ENCODE measurements around the gene IMPG2.

IMPG2 gene

DNA sequence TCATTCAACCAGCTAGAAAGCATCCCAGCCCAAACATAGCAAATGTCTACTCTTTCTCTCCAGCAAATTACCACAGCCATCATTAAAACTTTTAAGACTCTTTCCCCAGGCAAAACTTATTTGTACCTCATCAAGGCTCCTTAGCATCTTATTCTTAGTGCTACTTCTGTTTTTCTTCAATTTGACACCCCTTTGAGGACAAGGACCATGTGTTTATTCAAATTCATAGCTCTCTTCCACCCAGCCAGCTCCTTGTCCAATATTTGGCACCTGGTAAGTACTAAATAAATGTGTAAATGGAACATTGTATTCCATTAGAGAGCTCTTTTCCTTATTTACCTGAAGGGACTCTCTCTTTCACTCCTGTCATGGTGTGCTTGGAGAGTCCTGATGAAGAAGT, 89.8 kb downstream of the IMPG2 start:
- no peak for DNase-seq

DNA sequence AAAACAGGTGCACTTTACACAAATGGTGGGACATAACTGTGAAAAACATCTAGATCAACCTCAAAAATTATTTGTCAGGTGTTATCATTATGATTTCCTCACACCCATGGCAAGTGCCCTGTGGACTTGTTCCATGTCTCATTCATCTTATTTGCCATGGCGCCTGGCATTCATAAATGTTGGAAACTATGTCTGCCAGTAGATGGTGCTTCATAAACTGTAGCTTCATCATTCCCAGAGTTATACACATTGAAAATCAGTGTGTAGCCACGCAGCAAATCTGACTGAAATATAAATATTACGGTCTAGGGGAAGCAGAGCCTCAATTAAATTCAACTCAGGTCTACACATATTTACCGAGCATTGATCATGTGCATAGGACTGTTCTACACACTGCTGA, 90.7 kb downstream of the IMPG2 start:
- no peak for DNase-seq

- DNase-seq: no peak
Observed at GRCh38 chr3:101228441-101228840, 91.9 kb downstream of the IMPG2 start.

DNA sequence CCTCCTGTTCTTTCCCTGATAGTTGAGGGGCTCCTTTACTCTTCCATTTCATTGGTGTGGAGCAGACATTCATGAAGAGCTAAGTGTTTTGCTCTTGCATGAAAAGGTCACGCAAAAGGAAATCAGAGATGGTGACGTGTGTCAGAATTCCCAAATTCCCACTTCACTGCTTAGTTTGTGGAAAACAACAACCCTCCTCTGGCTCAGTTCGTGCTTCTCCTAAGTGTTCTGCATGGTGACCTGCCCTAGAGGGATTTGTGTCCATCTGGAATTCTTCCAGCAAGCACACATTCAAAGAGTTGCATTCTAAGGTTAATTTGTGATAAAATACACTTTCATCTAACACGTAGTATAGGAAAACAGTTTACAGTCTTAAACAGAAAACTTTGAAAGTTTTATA, 95.6 kb downstream of the IMPG2 start:
- no peak for DNase-seq

- DNase-seq: no peak
Observed at GRCh38 chr3:101223016-101223415, 97.4 kb downstream of the IMPG2 start.

- DNase-seq: no peak
Observed at GRCh38 chr3:101219842-101220560, 100.4 kb downstream of the IMPG2 start.

- no peak for DNase-seq
Observed at GRCh38 chr3:101217472-101218245, 102.7 kb downstream of the IMPG2 start.

DNA sequence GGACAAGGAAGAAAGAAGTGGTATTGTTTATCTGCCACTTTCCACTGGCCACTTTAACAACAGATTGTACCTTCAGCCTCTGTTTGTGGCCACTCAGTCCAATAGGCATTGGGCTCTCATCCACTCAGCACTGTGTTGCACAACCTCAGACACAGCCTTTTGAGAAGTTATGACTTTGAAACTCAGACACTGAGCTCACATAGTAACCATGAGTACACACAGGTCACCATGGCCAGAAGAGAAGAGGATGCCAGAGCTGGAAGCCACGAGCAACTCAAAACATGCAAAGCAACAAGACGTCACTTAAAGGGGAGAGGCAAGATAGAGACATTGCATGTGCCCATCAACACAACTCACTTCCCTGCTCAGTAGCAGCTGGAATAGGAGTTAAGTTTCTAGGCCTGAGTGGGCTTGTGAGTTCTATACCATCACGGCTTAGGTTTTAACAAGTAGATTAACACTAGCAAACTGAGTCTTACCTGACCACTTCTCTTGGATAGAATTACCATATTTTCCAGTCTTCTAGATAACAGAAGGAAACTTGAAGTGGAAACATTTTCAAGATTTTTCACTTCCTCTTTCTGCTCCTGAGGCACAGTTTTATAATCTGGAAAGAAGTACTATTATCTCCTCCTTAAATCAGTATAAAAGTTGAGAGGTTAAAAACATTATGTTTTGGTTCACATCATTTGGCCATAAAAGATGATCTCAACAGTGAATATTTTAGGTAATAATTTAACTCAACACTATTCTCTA, 103.5 kb downstream of the IMPG2 start:
- DNase-seq: peak in 1 of 2 donors; percentile 5

GRCh38 chr3:101212730-101213129, 107.6 kb downstream of the IMPG2 start:
- DNase-seq: peak; percentile 23 to 31

DNA sequence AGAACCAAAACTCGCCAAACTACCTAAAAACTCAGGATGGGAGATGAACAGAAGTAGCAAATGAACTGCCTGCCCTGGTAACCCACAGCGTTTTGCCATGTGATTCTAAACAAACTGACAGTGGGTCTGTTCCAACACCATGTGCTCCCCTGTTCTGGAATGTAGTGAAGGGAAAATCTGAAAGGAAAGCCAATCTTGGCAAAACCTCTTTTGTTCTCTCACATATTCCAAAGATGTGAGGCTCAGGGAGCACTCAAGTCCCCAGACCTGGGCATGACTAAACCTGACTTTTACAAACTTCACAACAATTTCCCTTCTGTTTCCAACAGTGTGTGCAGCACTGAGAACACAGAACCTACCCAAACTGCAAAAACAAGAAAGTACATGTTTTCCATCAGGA, 116.1 kb downstream of the IMPG2 start:
- no peak for DNase-seq

GRCh38 chr3:101203411-101203810, 117.0 kb downstream of the IMPG2 start:
- no peak for DNase-seq

- no peak for DNase-seq
Observed at GRCh38 chr3:101202640-101203039, 117.7 kb downstream of the IMPG2 start.

DNA sequence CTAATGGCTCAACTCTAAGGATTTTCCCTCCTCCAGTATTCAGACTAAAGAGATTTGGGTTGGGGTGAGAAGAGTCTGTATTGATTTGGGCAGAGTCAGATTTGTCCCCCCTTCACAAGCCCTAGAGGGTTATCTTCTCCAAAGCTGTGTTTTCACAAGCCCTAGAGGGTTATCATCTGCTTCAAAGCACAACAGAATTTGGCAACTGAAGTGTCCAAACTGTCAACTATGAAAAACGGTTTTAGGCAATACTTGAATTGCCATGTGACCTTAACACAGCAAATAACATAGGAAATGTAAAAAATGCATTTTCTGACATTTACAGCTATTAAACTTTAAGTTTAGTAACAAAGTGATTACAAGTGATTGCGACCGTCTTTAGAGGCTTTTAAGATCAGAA, 119.9 kb downstream of the IMPG2 start:
- DNase-seq: no peak

DNA sequence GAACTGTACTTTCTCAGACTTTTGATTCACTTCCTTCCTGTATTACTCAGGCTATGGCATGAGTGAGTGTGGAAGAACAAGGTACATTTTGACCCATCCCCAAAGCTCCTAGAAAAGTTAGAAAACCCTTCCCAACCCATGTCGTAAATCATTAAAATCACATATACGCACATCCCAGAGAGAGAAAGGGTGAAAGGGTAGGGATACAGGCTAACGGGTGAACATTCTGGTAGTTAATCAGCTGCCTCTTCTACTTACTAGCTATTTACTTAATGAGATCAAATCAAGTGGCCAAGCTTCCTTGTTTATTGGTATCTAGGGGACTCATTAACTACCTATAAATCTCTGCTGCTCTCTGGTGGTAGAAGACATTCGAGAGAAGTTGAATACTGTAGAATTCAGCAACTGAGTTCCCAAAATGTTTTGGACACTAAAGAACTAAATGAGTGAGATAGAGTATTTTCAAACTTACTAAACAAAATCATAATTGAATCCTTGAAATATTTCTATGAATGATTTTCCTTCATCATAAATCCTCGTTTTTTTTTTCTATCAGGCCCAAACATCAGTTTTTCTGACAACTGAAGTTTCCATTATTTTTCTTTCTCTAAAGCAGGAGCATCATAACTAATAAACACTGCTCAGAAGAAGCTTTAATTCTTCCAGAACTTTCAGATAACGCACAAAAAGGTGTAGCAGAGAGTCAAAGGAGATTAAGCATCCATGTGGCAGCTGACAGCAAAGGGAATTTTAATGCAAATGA, 124.2 kb downstream of the IMPG2 start:
- peak; percentile 17 to 45 for DNase-seq

DNA sequence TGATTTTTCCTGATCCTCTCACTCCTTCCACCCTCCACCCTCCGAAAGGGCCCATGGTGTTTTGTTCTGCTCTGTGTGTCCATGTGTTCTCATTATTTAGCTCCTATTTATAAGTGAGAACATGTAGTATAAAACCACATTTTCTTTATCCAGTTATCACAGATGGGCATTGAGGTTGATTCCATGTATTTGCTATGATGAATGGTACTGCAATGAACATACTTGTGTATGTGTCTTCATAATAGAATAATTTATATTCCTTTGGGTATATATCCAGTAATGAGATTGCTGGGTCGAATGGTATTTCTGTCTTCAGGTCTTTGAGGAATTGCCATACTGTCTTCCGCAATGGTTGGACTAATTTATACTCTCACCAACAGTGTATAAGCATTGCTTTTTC, 126.0 kb downstream of the IMPG2 start:
- DNase-seq: no peak

GRCh38 chr3:101193957-101194356, 126.4 kb downstream of the IMPG2 start:
- DNase-seq: no peak

DNA sequence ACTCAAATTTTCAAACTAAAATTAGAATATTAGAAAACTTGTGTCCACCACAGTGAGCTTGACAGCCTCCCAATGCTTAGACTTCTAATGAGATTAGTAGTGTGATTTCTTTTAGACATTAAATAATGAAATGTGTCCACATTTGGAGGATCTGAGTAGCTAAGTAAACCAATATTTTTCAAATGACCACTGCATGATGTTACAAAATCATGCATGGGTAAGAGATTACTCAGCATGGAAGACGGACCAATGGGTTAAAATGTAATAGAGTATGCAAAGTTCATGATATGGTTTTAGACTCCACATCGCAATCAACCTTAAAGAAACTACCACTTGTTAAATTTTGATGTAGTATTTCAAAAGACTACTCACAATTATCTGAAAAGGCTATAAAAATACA, 130.6 kb downstream of the IMPG2 start:
- DNase-seq: no peak

- DNase-seq: no peak
Observed at GRCh38 chr3:101189176-101189575, 131.2 kb downstream of the IMPG2 start.

GRCh38 chr3:101185341-101185740, 135.0 kb downstream of the IMPG2 start:
- no peak for DNase-seq

DNA sequence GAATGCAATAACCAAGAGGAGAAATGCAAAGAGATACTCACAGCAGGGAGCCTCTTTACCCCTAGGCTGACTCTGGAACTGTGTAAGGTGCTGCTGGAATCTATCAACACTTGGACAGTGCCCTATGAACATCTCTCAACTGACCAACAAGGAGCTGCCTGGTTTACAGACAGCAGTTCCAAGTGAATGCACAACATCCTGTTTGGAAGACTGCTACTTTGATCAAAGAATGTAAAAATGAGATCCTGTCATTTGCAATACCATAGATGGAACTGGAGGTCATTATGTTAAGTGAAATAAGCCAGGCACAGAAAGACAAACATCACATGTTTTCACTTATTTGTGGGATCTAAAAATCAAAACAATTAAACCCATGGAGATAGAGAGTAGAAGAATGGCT, 136.3 kb downstream of the IMPG2 start:
- DNase-seq: no peak

DNA sequence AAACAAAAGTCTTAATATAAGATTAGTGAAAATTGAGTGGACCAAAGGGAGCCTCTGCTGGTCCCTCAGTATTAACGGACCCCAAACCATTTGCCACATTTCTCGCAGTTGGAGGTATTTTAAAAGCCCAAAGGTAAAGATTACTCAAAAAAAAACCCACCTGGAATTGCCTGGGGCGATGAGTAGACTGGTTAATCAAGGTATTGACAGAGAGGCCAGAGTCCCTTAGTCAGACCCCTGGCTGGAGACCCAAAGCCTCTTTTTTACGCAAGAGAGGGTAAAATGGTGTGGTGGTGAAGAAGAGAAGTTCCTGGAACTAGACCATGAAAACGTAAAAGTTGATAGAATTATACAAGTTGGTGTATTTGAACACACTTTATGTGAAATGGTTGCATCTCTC, 137.2 kb downstream of the IMPG2 start:
- no peak for DNase-seq

DNA sequence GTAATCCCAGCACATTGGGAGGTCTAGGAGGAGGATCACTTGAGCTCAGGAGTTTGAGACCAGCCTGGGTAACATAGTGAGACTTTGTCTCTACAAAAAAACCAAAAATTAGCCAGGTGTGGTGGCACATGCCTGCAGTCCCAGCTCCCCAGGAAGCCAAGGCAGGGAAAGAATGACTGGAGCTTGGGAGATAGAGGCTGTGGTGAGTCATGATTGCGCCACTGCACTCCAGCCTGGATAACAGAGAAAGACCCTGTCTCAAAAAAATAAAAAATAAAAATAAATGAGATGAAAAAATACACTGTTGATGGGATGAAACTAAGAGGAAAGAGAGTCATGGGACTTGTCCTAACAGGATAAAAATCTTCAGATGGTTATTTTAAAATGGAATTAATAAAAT, 137.6 kb downstream of the IMPG2 start:
- DNase-seq: no peak

DNA sequence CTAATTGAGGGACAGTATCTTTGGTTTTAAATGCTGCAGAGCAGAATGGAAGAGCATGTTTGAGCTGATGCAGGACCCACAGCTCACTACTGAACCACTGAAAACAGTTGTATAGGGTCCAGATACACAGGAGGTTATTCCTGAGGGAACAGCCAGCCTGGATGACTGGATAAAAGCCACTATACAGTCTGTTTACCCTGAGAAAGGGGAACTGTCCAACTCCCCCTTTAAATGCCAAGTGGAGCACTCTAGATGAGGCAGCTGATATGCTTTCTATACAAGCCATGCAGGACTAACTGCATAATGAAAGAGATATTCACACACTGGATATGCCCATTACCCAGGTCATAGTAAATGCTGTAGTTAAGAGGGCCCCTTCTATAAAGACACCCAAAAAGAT, 138.6 kb downstream of the IMPG2 start:
- no peak for DNase-seq
